Calu3 (cell line): ENCODE measurements around the gene PSMF1. TPM values are rescaled to one million over a fixed set of nuclear protein-coding genes. Genes with fewer than 3 reads are reported as not detected.
"Not testable (repeated sequence)": the region's sequence is repeated elsewhere in the genome, so short reads cannot be mapped to it uniquely, and the experiment has no call there.

Experiments
- BruUV-seq: library from RNA; stranded (reverse); fragments of 400-500 nt; replicated peaks from 2 replicates; lab custom pipeline; 2021; lab: Mats Ljungman, UMichigan
- CTCF ChIA-PET: fragments of 300-600 bp; sonication (Branson Sonifier 250); formaldehyde crosslinking; loops from one replicate; lab custom pipeline; 2022; ENCODE audit warnings: antibody characterized with exemption; lab: Charles Lee
- DNase-seq: peaks from one replicate; pipeline ENCODE4 v3.0.0; 2022
- H3K27ac Mint-ChIP-seq: one replicate; pipeline ENCODE4 v1.8.0; 2022; ENCODE audit warnings: mixed read lengths; ENCODE audit not compliant: unreplicated experiment
- H3K27me3 Mint-ChIP-seq: one replicate; pipeline ENCODE4 v1.8.0; 2022; ENCODE audit warnings: mixed read lengths; ENCODE audit not compliant: unreplicated experiment
- H3K36me3 Mint-ChIP-seq: one replicate; pipeline ENCODE4 v1.8.0; 2022; ENCODE audit warnings: mild to moderate bottlenecking, moderate library complexity, mixed read lengths; ENCODE audit not compliant: insufficient read depth, unreplicated experiment
- H3K4me1 Mint-ChIP-seq: one replicate; pipeline ENCODE4 v1.8.0; 2022; ENCODE audit warnings: mild to moderate bottlenecking, low read depth, mixed read lengths; ENCODE audit not compliant: unreplicated experiment
- H3K4me3 Mint-ChIP-seq: one replicate; pipeline ENCODE4 v1.8.0; 2022; ENCODE audit warnings: mild to moderate bottlenecking, low read depth, moderate library complexity, mixed read lengths; ENCODE audit not compliant: unreplicated experiment
- H3K9me3 Mint-ChIP-seq: one replicate; pipeline ENCODE4 v1.8.0; 2022; ENCODE audit warnings: low read depth, mixed read lengths; ENCODE audit not compliant: unreplicated experiment
- intact Hi-C: fragments of 100-400 bp; cut with micrococcal nuclease; formaldehyde crosslinking; loops from one replicate; pipeline ENCODE4 v1.10.0; 2022; ENCODE audit not compliant: unreplicated experiment
- total RNA-seq: library from RNA; stranded (reverse); gene quantifications from 2 replicates; pipeline ENCODE4 v1.2.3, GENCODE V29; 2022
- TF ChIP-seq, protein P1 (sequence below): fragments of 200-600 bp; IDR thresholded peaks from one replicate; pipeline ENCODE4 v1.8.0; 2022; ENCODE audit warnings: antibody characterized with exemption; ENCODE audit not compliant: unreplicated experiment

The PSMF1 gene
- total RNA-seq, 1 experiment from 2014 or later: 112 TPM

GRCh38 chr20:1146957-1147356 is 28.6 kb downstream of the PSMF1 start:
- Mint-ChIP-seq H3K27ac (no peak overlapping the region), H3K27me3 (no peaks in the 10 kb centered on the region), H3K36me3 (no peaks in the 10 kb centered on the region), H3K4me1 (no peaks in the 10 kb centered on the region), H3K4me3 (no peak overlapping the region), H3K9me3 (no peaks in the 10 kb centered on the region)
- CTCF ChIA-PET: no interaction called here
- TF ChIP-seq, protein P1, sequence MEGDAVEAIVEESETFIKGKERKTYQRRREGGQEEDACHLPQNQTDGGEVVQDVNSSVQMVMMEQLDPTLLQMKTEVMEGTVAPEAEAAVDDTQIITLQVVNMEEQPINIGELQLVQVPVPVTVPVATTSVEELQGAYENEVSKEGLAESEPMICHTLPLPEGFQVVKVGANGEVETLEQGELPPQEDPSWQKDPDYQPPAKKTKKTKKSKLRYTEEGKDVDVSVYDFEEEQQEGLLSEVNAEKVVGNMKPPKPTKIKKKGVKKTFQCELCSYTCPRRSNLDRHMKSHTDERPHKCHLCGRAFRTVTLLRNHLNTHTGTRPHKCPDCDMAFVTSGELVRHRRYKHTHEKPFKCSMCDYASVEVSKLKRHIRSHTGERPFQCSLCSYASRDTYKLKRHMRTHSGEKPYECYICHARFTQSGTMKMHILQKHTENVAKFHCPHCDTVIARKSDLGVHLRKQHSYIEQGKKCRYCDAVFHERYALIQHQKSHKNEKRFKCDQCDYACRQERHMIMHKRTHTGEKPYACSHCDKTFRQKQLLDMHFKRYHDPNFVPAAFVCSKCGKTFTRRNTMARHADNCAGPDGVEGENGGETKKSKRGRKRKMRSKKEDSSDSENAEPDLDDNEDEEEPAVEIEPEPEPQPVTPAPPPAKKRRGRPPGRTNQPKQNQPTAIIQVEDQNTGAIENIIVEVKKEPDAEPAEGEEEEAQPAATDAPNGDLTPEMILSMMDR: no peak
- no TSS peak for BruUV-seq
- intact Hi-C loops: no loop called here
- no peak for DNase-seq

DNA sequence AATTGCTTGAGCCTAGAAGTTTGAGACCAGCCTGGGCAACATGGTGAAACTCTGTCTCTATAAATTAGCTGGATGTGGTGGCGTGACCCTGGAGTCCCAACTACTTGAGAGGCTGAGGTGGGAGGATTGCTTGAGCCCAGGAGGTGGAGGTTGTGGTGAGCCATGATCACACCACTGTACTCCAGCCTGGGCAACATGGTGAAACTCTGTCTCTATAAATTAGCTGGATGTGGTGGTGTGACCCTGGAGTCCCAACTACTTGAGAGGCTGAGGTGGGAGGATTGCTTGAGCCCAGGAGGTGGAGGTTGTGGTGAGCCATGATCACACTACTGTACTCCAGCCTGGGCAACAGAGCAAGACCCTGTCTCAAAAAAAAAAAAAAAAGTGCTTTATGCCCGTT is 31.4 kb downstream of the PSMF1 start:
- H3K4me1 Mint-ChIP-seq, BruUV-seq, H3K27ac Mint-ChIP-seq, H3K4me3 Mint-ChIP-seq, DNase-seq, H3K9me3 Mint-ChIP-seq, H3K36me3 Mint-ChIP-seq, H3K27me3 Mint-ChIP-seq, intact Hi-C loops: not testable (repeated sequence)
- CTCF ChIA-PET: interaction anchor here (0.7 to 0.8 kb wide), 2 partner anchors 17 to 53 kb away, joined by 3 to 6 read pairs; partner anchors contain the start of gene C20orf202

DNA sequence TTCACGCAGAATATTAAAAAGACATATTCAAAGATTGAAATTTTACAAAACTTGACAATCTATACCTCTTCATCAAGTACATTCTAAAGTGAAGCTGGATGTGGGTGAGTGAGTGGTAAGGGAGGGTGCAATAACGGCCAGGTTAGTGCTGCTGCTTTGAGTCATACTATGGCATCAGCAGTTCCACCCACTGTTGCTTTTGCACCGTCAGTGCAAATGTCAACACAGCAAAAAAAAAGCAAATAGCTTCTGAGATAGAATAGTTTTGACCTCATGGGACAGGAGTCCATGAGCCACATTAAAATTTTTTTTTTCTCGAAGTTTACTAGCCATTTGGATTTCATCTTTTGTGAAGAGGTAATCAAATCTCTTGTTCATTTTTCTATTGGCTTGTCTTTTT is 31.8 kb downstream of the PSMF1 start:
- Mint-ChIP-seq H3K36me3 (no peaks in the 10 kb centered on the region), H3K27me3 (no peaks in the 10 kb centered on the region), H3K27ac (no peak overlapping the region), H3K9me3 (no peaks in the 10 kb centered on the region), H3K4me1 (no peaks in the 10 kb centered on the region), H3K4me3 (no peak overlapping the region)
- no TSS peak for BruUV-seq
- intact Hi-C loops: no loop called here
- DNase-seq: no peak
- CTCF ChIA-PET: interaction anchor here (0.7 to 0.8 kb wide), 2 partner anchors 17 to 53 kb away, joined by 3 to 6 read pairs; partner anchors contain the start of gene C20orf202
- TF ChIP-seq, protein P1: no peak

- DNase-seq: no peak
- H3K36me3 Mint-ChIP-seq: peaks cover 2% of the 10 kb centered on the region
- TF ChIP-seq, protein P1: no peak
- intact Hi-C loops: no loop called here
- BruUV-seq: no TSS peak
- H3K27me3 Mint-ChIP-seq: no peaks in the 10 kb centered on the region
- CTCF ChIA-PET: no interaction called here
- H3K4me3 Mint-ChIP-seq: no peak overlapping the region
- no peaks in the 10 kb centered on the region for H3K9me3 Mint-ChIP-seq
- H3K4me1 Mint-ChIP-seq: no peaks in the 10 kb centered on the region
- H3K27ac Mint-ChIP-seq: no peak overlapping the region
Observed at GRCh38 chr20:1150968-1151367, 32.6 kb downstream of the PSMF1 start.

DNA sequence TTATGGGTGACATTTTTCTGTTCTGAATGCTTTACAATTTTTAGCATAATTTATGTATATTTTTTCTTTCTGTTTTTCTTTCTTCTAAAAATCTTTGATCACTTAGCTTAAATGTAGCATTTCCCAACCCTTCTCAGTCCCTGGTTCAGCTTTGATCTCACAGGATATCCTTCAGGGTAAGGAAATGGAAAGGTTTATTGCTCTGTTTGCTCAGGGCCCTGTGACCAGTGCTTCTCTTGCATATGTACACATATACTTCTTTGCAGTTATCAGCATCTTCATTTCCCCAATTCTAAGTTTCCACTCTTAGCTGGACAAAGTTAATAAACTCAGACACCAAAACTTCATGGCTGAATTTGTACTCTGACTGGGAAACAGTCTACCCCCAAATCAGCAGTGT is 35.8 kb downstream of the PSMF1 start:
- DNase-seq: no peak
- CTCF ChIA-PET: no interaction called here
- peaks cover 6% of the 10 kb centered on the region for H3K36me3 Mint-ChIP-seq

More for the DNA sequence above, 35.8 kb downstream of the PSMF1 start:
- Mint-ChIP-seq H3K4me1 (no peaks in the 10 kb centered on the region), H3K4me3 (no peak overlapping the region), H3K27ac (no peak overlapping the region), H3K27me3 (no peaks in the 10 kb centered on the region), H3K9me3 (no peaks in the 10 kb centered on the region)
- intact Hi-C loops: no loop called here
- no TSS peak for BruUV-seq
- TF ChIP-seq, protein P1: no peak
